Colonic mucosa (tissue), 4 donors: ENCODE results near the gene IRF1. TPM values are rescaled to one million over a fixed set of nuclear protein-coding genes. Genes with fewer than 3 reads are reported as not detected.

Source experiments
- DNase-seq: peaks from one replicate; pipeline ENCODE4 v3.0.0-alpha.2; 2020
- H3K27ac ChIP-seq: fragments of 200-600 bp; one replicate; pipeline ENCODE4 v1.8.0; 2021
- H3K27me3 ChIP-seq: fragments of 200-600 bp; one replicate; pipeline ENCODE4 v1.8.0; 2021
- H3K36me3 ChIP-seq: fragments of 200-600 bp; one replicate; pipeline ENCODE4 v1.8.0; 2021
- H3K4me1 ChIP-seq: fragments of 200-600 bp; one replicate; pipeline ENCODE4 v1.8.0; 2021; ENCODE audit warnings: mild to moderate bottlenecking
- H3K4me3 ChIP-seq: fragments of 200-600 bp; one replicate; pipeline ENCODE4 v1.8.0; 2021
- H3K9ac ChIP-seq, 2 donors: one replicate each; pipeline ENCODE4 v1.7.0; 2013; ENCODE audit warnings: control low read depth in 2 of 2, low read depth in 2 of 2, low read length in 2 of 2
- H3K9me3 ChIP-seq: fragments of 200-600 bp; one replicate; pipeline ENCODE4 v1.8.0; 2021
- intact Hi-C: fragments of 100-400 bp; cut with DNase I; formaldehyde crosslinking; loops from one replicate; pipeline ENCODE4 v1.14.1; 2022
- total RNA-seq, 2 donors: library from RNA; stranded (reverse); fragmentation: NEBNext Ultra II Directional in 1 of 2; extraction: Animal tissue kit (Norgen Biotek cat#: 25700) in 1 of 2; gene quantifications; one replicate each; pipeline ENCODE4 v1.2.1, GENCODE V29; 2021
- TF ChIP-seq, protein P1 (sequence below): fragments of 200-600 bp; IDR thresholded peaks from one replicate; pipeline ENCODE4 v1.8.0; 2022; ENCODE audit warnings: antibody characterized with exemption, mild to moderate bottlenecking
- donor health status: healthy.
- donor health status: DM: no; HTN: no; CAD: no.
- donor health status: DM: no; HTN: no; CAD: no.

The IRF1 gene
- total RNA-seq, 2 donors from 2014 or later = 59.7 to 87.8 TPM

DNA sequence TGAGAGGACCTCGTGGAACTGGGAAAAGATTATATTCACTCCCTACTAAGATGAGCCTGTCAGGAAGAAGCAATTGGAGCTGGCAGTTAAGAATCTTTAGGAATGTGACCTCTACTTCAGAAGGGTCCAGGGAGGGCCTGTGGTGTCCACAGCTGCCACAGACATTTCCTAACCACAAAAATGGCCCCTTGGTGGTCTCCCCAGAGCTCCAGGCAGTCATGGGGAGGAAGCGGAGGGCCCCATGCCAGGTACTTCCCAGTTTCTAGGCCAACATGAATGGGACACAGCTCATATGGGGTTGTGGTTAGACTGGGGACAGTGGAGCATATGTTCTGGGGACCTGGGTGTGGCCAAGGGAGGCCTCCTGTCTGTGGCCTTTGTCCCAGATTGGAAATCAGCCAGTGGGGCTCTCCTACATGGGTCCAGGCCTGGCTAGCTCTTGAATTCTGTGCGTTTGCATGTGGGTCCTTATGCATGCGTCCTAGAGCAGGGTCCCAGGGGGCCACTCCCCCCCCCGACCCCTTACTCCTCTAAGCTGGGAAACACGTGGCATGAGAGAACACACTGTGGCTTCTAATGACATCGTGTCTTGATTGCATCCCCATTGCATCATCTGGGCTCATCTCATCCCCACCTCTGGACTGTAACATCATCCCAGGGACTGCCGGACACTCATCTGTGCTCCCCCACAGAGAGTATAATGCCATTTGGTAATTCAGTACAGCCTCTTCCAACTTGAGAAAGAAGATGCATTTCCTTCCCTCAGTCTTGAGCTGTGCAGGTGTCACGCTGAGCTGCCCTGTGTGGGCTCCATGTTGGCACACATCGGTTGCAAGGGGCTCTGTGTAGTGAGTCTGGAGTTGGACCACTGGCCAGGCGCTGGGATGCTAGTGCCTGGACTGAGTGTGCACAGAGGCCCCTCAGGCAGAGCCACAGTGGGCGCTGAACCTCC lies 31.3 kb downstream of the IRF1 start:
- H3K27me3 ChIP-seq = no peaks in the 10 kb centered on the region
- no peak for DNase-seq
- no peak overlapping the region for H3K4me3 ChIP-seq
- peak overlapping the region; percentile 3 to 27 for H3K9ac ChIP-seq
- H3K4me1 ChIP-seq = peaks cover 52% of the 10 kb centered on the region
- TF ChIP-seq, protein P1, sequence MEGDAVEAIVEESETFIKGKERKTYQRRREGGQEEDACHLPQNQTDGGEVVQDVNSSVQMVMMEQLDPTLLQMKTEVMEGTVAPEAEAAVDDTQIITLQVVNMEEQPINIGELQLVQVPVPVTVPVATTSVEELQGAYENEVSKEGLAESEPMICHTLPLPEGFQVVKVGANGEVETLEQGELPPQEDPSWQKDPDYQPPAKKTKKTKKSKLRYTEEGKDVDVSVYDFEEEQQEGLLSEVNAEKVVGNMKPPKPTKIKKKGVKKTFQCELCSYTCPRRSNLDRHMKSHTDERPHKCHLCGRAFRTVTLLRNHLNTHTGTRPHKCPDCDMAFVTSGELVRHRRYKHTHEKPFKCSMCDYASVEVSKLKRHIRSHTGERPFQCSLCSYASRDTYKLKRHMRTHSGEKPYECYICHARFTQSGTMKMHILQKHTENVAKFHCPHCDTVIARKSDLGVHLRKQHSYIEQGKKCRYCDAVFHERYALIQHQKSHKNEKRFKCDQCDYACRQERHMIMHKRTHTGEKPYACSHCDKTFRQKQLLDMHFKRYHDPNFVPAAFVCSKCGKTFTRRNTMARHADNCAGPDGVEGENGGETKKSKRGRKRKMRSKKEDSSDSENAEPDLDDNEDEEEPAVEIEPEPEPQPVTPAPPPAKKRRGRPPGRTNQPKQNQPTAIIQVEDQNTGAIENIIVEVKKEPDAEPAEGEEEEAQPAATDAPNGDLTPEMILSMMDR = no peak
- intact Hi-C loops = no loop called here
- no peaks in the 10 kb centered on the region for H3K36me3 ChIP-seq
- peak overlapping the region; percentile 90 for H3K27ac ChIP-seq
- H3K9me3 ChIP-seq = no peaks in the 10 kb centered on the region

DNA sequence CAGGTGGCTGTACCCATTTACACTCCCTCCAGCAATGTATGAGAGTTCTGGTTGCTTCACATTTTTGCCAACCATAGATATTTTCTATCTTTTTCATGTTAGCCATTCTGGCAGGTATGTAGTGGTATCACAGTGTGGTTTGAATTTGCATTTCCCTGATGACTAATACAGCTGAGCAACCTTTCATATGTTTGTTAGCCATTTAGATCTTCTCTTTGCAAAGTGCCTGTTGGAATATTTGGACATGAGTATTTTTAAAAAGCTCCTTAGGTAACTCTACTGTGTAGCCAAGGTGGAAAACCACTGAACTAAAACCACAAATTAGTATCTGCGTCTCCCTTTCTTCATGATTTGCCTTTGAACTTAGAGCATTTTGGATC lies 31.9 kb downstream of the IRF1 start:
- H3K27ac ChIP-seq = peak overlapping the region; percentile 90
- peaks cover 46% of the 10 kb centered on the region for H3K4me1 ChIP-seq
- DNase-seq = no peak
- intact Hi-C loops = no loop called here
- H3K4me3 ChIP-seq = no peak overlapping the region
- H3K27me3 ChIP-seq = no peaks in the 10 kb centered on the region
- H3K36me3 ChIP-seq = no peaks in the 10 kb centered on the region
- TF ChIP-seq, protein P1 = no peak
- H3K9ac ChIP-seq = no peak overlapping the region
- no peaks in the 10 kb centered on the region for H3K9me3 ChIP-seq

DNA sequence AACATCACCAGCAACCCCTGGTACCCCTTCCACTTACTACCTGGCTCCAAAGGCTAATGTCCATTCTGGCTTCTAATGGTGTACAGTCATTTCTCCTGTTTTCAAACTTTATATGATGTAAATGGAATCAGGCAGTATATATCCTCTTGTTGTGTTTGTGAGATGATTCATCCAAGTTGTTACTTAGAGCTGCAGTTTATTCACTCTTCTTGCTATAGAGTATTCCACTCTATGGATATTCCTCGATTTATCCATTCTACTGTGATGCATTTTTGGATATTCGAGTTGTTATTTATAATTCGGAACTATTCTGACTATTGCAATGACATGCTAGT lies 32.4 kb downstream of the IRF1 start:
- no peak overlapping the region for H3K9ac ChIP-seq
- DNase-seq = no peak
- peak overlapping the region; percentile 90 for H3K27ac ChIP-seq
- H3K27me3 ChIP-seq = no peaks in the 10 kb centered on the region
- no peaks in the 10 kb centered on the region for H3K9me3 ChIP-seq
- intact Hi-C loops = no loop called here
- no peak overlapping the region for H3K4me3 ChIP-seq
- no peaks in the 10 kb centered on the region for H3K36me3 ChIP-seq
- TF ChIP-seq, protein P1 = no peak
- H3K4me1 ChIP-seq = peaks cover 42% of the 10 kb centered on the region

DNA sequence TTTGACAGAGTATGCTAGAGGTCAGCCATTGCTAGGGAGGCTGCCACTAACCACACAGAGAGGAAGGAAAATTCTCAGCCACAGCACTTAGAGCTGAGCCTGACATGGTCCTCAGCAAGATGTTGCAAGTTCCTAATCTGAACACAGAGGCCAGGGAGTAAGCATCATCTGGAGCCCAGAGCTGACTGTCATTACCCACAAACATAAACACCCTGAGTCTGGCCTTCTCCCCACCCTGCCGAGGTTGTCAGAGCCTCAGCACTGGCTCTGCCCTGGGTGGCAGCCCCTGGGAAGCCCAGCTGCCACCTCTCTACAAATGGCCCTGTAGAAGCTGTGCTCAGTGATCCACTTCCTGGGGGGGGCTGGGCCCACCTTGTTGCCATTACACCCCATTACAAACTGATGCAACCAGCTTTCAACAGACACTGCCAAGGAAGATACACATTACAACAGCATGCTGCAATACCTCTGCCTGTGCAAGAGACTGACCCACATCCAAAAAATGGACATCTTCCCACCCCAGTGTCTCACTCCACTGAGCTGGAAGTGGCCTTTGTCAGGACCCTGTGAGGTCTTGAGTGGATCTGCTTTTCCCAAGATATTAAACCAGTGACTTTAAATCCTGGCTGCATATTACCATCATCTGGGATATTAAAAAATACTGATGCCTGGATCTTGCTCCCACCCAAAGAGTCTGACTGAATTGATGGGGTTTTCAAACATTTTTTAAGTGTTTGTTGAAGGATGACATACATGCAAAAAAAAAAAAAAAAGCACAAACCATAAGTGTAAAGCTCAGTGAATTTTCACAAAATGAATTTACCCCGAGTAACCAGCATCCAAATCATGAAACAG lies 33.0 kb downstream of the IRF1 start:
- Histone ChIP-seq H3K9ac (peak overlapping the region in 1 of 2 donors; percentile 39), H3K9me3 (no peaks in the 10 kb centered on the region), H3K4me1 (peaks cover 37% of the 10 kb centered on the region), H3K36me3 (no peaks in the 10 kb centered on the region), H3K27me3 (no peaks in the 10 kb centered on the region), H3K4me3 (no peak overlapping the region), H3K27ac (peak overlapping the region; percentile 90)
- TF ChIP-seq, protein P1 = no peak
- DNase-seq = no peak
- intact Hi-C loops = no loop called here

DNA sequence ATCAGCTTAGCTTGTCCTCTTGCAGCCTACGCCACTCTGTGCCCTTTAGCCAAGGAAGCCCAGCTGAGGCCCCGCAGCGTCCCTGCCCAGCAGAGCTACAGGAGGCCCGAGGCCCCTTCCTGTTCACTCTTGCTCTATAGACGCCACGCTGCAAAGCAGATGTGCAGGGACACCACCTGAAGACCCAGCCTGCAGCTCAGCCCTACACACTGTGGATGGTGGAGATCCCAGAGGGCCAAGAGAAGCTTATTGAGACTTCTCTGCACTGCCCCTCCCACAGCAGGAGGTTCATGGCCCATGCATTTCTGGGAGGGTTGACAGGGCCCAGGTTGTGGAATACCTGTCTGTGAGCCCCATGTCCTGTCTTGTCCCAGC lies 33.6 kb downstream of the IRF1 start:
- intact Hi-C loops = no loop called here
- no peaks in the 10 kb centered on the region for H3K36me3 ChIP-seq
- peak overlapping the region; percentile 90 for H3K27ac ChIP-seq
- no peak overlapping the region for H3K4me3 ChIP-seq
- no peaks in the 10 kb centered on the region for H3K9me3 ChIP-seq
- DNase-seq = no peak
- peaks cover 35% of the 10 kb centered on the region for H3K4me1 ChIP-seq
- TF ChIP-seq, protein P1 = no peak
- H3K27me3 ChIP-seq = no peaks in the 10 kb centered on the region
- peak overlapping the region; percentile 36 to 39 for H3K9ac ChIP-seq
